OCI-LY7 (cell line): ENCODE measurements around the gene ZNF837.

Source experiments
- EZH2phosphoT487 ChIP-seq: fragments of 200-600 bp; sonication (generic); IDR thresholded peaks from 2 replicates; pipeline ENCODE4 v1.6.1; 2018; ENCODE audit warnings: low read depth, borderline replicate concordance, mild to moderate bottlenecking, mixed run types, antibody characterized with exemption, low read length, moderate library complexity, mixed read lengths
- TF ChIP-seq, protein P1 (sequence below): fragments of 200-600 bp; sonication (generic); conservative IDR thresholded peaks from 2 replicates; pipeline ENCODE4 v1.5.1; 2014; ENCODE audit warnings: mild to moderate bottlenecking, antibody characterized with exemption, low read length, moderate library complexity, mixed read lengths

GRCh38 chr19:58395220-58395978 lies 14.6 kb upstream of the ZNF837 start, which contains the start of gene RNF225:
- TF ChIP-seq, protein P1, sequence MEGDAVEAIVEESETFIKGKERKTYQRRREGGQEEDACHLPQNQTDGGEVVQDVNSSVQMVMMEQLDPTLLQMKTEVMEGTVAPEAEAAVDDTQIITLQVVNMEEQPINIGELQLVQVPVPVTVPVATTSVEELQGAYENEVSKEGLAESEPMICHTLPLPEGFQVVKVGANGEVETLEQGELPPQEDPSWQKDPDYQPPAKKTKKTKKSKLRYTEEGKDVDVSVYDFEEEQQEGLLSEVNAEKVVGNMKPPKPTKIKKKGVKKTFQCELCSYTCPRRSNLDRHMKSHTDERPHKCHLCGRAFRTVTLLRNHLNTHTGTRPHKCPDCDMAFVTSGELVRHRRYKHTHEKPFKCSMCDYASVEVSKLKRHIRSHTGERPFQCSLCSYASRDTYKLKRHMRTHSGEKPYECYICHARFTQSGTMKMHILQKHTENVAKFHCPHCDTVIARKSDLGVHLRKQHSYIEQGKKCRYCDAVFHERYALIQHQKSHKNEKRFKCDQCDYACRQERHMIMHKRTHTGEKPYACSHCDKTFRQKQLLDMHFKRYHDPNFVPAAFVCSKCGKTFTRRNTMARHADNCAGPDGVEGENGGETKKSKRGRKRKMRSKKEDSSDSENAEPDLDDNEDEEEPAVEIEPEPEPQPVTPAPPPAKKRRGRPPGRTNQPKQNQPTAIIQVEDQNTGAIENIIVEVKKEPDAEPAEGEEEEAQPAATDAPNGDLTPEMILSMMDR: no peak
- TF ChIP-seq EZH2phosphoT487: no peak
